Vagina (tissue), 2 donors: ENCODE measurements around the gene RAP2B.

ENCODE experiments used
- POLR2A ChIP-seq, 2 donors: fragments of 450-650 bp; IDR thresholded peaks; one replicate each; pipeline ENCODE4 v1.6.1; 2017; ENCODE audit warnings: antibody characterized with exemption in 2 of 2, mild to moderate bottlenecking in 2 of 2, moderate library complexity in 2 of 2
- TF ChIP-seq, protein P1 (sequence below), 3 experiments: fragments of 450-650 bp in 2 of 3; fragments of 200-600 bp in 1 of 3; sonication (generic) in 1 of 3; IDR thresholded peaks; one replicate each; pipeline ENCODE4 v1.5.1; 2017 to 2019; ENCODE audit warnings: antibody characterized with exemption in 3 of 3, mild to moderate bottlenecking in 2 of 3, moderate library complexity in 2 of 3

DNA sequence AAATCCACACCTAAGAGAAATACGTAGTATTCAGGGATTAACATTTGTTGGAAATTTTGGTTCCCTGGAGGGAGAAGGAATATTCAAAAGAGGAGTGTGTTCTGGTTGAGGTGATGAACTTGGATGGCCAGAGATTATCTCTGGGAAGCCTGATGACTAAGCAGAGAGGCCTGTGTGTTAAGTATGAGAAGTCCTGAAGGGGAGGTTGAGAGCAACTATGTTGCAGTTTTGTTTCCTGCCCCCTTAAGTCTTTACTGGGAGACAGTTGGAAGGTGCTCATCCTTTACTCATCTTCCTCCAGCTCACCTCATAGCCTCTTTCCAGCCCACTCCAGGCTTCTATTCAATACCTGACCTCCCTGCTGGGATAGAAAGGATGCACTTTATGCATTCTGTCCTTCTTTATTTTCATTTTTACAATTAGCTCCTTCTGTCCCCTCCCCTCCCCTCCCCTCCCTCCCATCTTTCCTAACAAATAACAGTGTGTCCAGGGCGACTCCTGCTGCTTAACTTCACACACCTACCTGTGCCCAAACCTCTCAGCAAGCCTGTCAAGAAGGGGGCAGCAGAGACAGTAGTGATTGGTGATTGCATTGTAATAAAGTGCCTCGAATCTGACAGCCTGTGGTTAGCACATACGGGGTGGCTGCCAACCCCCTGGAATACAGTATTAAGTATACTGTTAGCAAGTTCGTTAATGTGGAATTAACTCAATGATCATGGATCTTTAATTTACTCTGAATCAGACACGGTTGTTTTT, 11.9 kb downstream of the RAP2B start:
- TF ChIP-seq, protein P1, sequence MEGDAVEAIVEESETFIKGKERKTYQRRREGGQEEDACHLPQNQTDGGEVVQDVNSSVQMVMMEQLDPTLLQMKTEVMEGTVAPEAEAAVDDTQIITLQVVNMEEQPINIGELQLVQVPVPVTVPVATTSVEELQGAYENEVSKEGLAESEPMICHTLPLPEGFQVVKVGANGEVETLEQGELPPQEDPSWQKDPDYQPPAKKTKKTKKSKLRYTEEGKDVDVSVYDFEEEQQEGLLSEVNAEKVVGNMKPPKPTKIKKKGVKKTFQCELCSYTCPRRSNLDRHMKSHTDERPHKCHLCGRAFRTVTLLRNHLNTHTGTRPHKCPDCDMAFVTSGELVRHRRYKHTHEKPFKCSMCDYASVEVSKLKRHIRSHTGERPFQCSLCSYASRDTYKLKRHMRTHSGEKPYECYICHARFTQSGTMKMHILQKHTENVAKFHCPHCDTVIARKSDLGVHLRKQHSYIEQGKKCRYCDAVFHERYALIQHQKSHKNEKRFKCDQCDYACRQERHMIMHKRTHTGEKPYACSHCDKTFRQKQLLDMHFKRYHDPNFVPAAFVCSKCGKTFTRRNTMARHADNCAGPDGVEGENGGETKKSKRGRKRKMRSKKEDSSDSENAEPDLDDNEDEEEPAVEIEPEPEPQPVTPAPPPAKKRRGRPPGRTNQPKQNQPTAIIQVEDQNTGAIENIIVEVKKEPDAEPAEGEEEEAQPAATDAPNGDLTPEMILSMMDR (IDR thresholded peaks at IDR 0.05): no peak
- TF ChIP-seq POLR2A (IDR thresholded peaks at IDR 0.05): no peak
